Kidney tubule cell (primary cell): ENCODE data around the gene REEP1.
"Not testable (repeated sequence)": the region's sequence is repeated elsewhere in the genome, so short reads cannot be mapped to it uniquely, and the experiment has no call there.

Experiments
- DNase-seq: peaks from one replicate; pipeline ENCODE4 v3.0.0-alpha.2; 2018; ENCODE audit warnings: low spot score

The REEP1 gene

GRCh38 chr2:86283411-86284030 lies 53.9 kb downstream of the REEP1 start:
- peak; percentile 88 for DNase-seq

- no peak for DNase-seq
Measured at GRCh38 chr2:86281066-86281700, 56.2 kb downstream of the REEP1 start.

DNA sequence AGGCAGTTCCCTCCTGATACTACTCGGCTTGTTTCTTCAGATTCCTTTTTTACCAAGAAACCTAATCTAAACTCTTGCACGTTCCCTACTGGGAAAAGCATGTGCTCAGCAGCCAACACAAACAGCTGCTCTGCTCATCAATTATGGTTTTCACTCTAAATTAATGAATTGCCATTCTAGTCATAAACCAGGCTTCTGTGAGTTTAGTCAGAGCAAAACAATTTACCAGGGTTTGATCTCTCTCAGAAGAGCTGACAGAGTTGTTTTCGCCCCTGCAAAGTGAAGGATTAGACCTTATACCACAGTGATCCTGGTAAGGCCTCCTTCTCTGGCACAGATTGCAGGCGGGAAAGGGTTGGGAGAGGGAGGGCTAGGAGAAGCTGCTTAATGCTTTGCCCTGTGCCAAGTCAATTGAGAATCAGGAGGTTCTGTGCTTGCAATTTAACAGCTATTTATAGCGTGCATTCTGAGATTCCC lies 57.2 kb downstream of the REEP1 start:
- DNase-seq = peak; percentile 11

DNA sequence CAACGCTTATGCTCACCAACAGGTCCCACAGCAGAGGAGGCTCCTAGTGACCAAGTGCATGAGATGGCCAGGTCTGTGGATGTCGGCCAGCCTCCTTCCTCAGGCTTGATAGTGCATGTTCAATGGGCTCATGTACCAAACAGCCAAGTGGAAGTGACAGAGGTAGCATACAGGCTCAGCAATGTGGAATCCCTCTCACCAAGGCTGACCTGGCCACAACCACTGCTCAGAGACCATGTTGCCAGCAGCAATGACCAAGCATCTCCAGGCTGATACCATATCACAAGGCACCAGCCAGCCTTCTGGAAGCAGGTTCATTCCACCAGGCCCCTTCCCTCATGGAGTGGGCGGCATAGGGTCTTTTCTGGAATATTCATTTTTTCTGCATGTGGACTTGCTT lies 61.5 kb downstream of the REEP1 start:
- no peak for DNase-seq

DNA sequence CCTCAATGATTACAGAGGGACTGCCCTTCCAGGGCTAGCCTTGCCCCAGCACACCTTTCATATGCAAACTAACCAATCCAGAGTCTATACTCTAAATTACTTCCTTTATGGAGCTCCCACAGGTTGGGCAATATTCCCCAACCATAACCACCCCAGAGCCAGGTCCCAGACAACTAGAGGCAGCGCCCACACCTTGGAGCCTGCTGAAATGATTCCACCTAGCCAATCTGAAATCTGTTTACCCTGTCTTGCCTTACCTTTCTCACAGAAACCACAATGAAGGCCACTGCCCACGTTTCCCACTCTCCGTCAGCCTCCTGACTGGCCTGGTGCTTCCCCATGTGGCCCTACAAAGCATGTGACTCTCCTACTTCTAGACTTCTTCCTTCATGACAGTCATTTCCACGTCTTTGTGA lies 62.0 kb downstream of the REEP1 start:
- no peak for DNase-seq

DNA sequence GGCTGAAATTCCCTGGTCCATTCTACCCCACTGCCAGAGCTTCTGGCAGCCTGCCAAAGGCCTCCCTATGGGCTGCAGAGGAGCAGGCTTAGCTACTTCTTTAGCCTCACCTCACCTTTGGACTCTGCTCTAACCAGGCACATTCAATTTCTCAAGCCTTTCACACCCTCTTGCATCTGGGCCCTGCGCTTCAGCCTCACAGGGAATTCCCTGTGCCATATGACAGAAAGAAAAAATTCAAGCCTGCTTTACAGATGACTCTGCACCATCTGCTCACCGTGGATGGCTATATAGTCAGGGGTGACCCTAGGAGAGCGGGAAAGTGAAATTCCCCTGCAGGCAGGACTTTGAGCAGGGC lies 62.5 kb downstream of the REEP1 start:
- DNase-seq = peak; percentile 71

DNA sequence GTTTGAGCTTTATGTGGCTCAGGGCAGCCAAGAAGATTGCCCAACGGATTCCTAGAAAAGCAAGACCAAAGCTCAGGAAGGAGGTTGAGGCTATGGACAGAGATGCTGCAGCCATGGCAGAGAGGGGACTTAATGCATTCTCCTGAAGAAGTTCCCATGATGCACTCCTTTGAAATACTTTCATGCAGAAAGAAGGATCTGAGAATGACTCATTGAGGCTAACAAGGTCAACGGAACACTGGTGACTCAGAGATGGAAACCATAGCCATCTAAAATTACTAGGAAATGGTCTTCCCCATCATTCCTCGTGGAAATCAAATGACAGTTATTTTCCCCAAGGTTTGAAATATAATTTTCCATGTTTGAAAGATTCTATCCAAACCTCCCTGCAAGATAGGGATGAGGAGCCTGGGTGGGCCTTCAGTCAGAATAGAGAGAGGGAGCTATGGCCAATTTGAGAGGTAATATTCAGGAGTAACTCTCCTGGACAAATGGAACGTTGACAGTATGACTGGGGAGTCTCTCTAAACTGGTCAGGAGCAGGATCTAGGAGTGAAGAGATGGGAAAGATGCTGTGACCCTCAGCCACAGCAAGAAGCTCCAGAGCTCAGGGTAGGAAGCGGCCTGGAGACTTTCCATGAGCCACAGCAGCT lies 63.0 kb downstream of the REEP1 start:
- DNase-seq = peak; percentile 83

DNA sequence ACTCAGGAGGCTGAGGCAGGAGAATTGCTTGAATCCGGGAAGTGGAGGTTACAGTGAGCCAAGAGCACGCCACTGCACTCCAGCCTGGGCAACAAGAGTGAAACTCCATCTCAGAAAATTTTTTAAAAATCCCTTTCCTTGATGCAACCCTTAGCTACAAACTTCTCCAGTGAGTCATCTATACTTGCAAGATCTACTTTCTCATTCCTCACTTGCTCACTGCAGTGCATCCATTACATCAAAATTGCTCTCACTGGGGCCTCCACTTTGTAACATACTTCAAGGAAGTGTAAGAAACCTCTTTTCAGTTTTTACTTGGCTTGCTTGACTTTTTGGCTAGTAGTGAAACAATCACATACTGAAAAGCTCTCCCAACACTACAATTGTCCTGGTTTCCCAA lies 65.3 kb downstream of the REEP1 start:
- peak; percentile 27 for DNase-seq

DNA sequence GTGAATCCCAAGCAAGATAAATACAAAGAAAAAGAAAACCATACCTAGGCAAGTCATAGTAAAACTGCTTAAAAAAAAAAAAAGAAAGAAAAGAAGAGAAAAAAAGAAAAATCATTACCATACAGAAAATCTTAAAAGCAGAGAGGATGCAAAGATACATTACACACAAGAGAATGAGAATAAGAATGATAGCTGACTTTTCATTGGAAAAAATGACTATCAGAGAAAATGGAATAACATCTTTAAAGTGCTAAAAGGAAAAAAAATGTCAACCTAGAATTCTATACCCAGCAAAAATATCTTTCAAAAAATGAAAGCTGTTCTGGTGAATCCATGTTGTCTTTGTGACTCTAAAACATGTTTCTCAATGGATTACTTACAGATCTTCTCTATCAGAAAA lies 66.2 kb downstream of the REEP1 start:
- no peak for DNase-seq

DNA sequence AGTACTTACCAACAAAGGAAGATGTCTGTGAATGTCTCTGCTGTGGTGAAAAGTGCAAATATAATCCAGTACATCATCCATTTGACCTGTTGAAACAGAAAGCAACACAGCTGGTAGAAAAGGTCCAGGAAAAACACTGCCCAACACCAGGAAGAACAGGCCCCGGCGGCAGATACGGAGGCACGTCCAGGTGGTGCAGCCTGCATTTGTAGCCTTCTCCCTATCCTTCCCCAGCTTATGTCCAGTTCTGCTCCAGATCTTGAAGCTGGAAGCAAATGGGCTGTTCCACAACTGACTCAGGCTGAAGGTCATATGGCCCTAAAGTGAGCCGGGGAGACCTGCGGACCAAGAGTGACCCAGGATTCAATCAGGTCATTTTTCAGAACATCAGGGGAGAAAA lies 73.5 kb downstream of the REEP1 start:
- no peak for DNase-seq

GRCh38 chr2:86260978-86261377 lies 76.4 kb downstream of the REEP1 start:
- no peak for DNase-seq

- DNase-seq = no peak
Measured at GRCh38 chr2:86258106-86258505, 79.3 kb downstream of the REEP1 start.

DNA sequence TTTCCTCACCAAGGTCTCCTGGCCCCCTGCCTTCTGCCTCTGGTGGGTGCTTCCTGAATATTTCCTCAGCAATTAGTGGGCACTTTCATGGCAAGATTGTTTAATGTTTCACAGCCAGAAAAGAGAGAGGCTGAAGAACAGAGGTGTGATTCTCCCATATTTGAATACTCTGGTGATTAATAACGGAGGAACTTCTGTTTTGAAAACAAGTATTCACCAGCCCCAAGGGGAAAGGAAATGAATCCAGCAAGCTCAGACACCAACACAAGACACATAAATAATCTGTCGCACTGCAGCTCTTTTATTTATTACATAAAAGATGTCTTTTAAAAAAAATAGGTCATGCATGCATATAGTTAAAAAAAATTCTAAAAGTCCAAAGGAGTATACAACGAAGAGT lies 80.4 kb downstream of the REEP1 start:
- no peak for DNase-seq

DNA sequence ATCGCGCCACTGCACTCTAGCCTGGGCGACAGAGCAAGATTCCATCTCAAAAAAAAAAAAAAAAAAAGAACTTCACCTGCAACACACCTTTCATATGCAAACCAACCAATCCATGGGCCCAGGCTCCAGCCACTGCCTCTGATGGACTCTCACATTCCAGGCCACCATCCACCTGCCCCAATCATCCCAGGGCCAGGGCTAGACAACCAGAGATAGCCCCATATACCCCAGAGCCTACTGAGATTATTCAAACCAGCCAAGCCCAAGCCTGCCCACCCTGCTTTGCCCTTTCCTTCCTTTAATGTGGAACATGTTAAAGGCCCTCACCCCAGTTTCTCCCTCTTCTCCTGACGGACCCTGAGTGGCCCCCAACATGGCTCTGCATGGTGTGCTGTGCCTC lies 81.1 kb downstream of the REEP1 start:
- no peak for DNase-seq

DNA sequence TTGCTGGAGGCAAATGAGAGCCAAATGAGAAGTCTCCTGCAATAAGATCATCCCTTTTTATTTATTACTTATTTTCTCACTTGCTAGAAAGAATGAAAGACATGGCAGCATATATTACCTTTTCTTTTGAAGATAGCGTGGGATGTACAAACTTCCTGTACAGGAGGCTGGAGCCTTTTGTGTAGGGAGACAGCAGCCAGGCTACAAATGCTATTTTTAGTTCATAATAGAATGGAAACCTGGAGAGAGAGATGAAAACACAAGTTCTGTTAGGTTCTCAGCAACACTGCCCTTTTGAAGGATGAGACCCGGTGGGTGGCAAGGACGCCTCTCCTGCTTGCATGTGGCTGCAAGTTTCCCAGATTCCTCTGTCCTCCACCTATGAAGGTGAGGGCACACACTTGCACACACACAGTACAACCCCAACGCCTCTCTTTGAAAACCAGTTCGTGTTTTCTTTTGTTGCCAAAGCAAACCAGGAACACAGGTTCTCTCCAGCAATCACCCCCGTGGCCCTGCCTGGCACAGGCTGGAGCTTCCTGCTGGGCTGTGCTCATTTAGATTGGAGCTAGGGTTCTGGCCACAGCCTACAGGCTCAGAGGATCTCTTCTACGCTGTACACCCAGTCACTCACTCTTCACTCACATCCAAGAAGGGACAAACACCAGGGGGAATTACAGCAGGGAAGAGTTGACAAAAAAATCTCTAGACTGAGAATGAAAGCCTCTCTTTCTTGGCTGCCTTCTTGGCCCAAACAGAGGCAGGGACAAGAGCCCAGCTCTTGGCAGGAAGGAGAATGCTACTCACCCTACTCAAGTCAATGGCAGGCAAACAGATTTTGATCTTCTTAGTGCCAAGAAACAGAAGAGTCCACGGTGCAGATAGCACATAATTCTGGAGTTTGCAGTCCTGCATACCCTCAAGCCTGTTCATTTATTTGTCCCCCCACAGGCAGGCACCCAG lies 82.6 kb downstream of the REEP1 start:
- no peak for DNase-seq

- no peak for DNase-seq
Measured at GRCh38 chr2:86253424-86253823, 84.0 kb downstream of the REEP1 start.

GRCh38 chr2:86251840-86252266 lies 85.6 kb downstream of the REEP1 start:
- DNase-seq = no peak

- DNase-seq = peak; percentile 79
Measured at GRCh38 chr2:86249579-86250391, 87.6 kb downstream of the REEP1 start.

DNA sequence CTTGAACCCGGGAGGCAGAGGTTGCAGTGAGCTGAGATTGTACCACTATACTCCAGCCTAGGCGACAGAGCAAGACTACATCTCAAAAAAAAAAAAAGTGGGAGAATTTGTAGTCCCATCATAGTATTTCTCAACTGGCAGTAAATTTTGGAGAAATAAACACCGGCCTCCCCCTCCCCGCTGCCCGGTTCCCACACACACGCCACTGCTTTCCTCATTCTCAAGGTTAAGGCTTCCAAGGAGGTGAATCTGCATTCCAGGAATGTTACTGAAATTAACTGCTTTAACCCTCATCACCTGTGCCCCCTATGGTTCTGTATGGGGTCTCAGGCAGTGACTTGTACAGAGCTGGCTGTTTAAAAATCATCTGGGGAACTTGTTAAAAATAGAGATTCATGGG lies 88.2 kb downstream of the REEP1 start:
- no peak for DNase-seq

GRCh38 chr2:86245222-86245621 lies 92.2 kb downstream of the REEP1 start:
- DNase-seq = not testable (repeated sequence)

GRCh38 chr2:86244781-86245180 lies 92.6 kb downstream of the REEP1 start:
- not testable (repeated sequence) for DNase-seq
